Heart left ventricle (tissue), 16 donors: ENCODE data around the gene KIAA1191. TPM values are rescaled to one million over a fixed set of nuclear protein-coding genes. Genes with fewer than 3 reads are reported as not detected.

Source experiments
- ATAC-seq, 4 donors: fragments of 200-7000 bp; cut with Tn5 transposase; one replicate each; pipeline ENCODE4 v1.9.1; 2020 to 2022; ENCODE audit warnings: moderate library complexity in 4 of 4, mild to moderate bottlenecking in 3 of 4, moderate number of reproducible peaks in 1 of 4
- DNase-seq, 5 donors: peaks; one replicate each; pipeline ENCODE4 v3.0.0-alpha.2; 2020
- H3K27ac ChIP-seq, 12 donors: fragments of 200-600 bp; sonication (generic) in 4 of 12; one replicate each; pipeline versions ENCODE4 v1.5.0 to v1.8.0; 2016 to 2022; ENCODE audit warnings: mild to moderate bottlenecking in 2 of 12
- H3K27me3 ChIP-seq, 9 donors: fragments of 200-600 bp; sonication (generic) in 2 of 9; one replicate each; pipeline versions ENCODE4 v1.5.1 to v1.8.0; 2016 to 2022; ENCODE audit warnings: mild to moderate bottlenecking in 3 of 9
- H3K36me3 ChIP-seq, 9 donors: fragments of 200-600 bp; sonication (generic) in 2 of 9; one replicate each; pipeline versions ENCODE4 v1.5.0 to v1.8.0; 2018 to 2022; ENCODE audit warnings: mild to moderate bottlenecking in 2 of 9
- H3K4me1 ChIP-seq, 12 donors: fragments of 200-600 bp; sonication (generic) in 4 of 12; one replicate each; pipeline versions ENCODE4 v1.5.0 to v1.8.0; 2016 to 2022; ENCODE audit warnings: mild to moderate bottlenecking in 3 of 12
- H3K4me3 ChIP-seq, 12 donors: fragments of 200-600 bp; sonication (generic) in 4 of 12; one replicate each; pipeline versions ENCODE4 v1.5.0 to v1.8.0; 2017 to 2022; ENCODE audit warnings: mild to moderate bottlenecking in 9 of 12, moderate library complexity in 4 of 12
- H3K9me3 ChIP-seq, 12 donors: fragments of 200-600 bp; sonication (generic) in 4 of 12; one replicate each; pipeline versions ENCODE4 v1.5.0 to v1.8.0; 2016 to 2022; ENCODE audit warnings: mild to moderate bottlenecking in 1 of 12
- CTCF ChIP-seq, 12 donors: fragments of 200-600 bp; sonication (generic) in 4 of 12; IDR thresholded peaks; one replicate each; pipeline versions ENCODE4 v1.5.0 to v1.8.0; 2018 to 2022; ENCODE audit warnings: antibody characterized with exemption in 12 of 12, mild to moderate bottlenecking in 5 of 12
- POLR2A ChIP-seq, 2 donors: fragments of 450-650 bp; IDR thresholded peaks; one replicate each; pipeline ENCODE4 v1.6.1; 2017; ENCODE audit warnings: antibody characterized with exemption in 2 of 2, mild to moderate bottlenecking in 2 of 2, moderate library complexity in 2 of 2
- WGBS, 4 donors: extraction: QIAGEN DNeasy Blood & Tissue Kit in 2 of 4; methylation state at CpG; one replicate each; pipeline versions ENCODE4 v1.1.5 to v1.1.7; 2013 to 2018; 5-methylcytosine and 5-hydroxymethylcytosine counted together
- intact Hi-C, 10 donors: fragments of 100-400 bp; cut with DNase I; formaldehyde crosslinking; loops; one replicate each; pipeline versions ENCODE4 v1.11.1 to v1.14.2; 2022
- polyA plus RNA-seq, 2 donors: library from polyadenylated mRNA; stranded (reverse); fragments of 200-250 nt; gene quantifications; one replicate each; pipeline ENCODE4 v1.2.3, GENCODE V29; 2013
- total RNA-seq, 9 donors: library from RNA; depleted of rRNA in 2 of 9; stranded (reverse); fragments of >200 nt in 2 of 9; fragmentation: NEBNext Ultra II Directional in 3 of 9; extraction: Animal tissue kit (Norgen Biotek cat#: 25700) in 3 of 9; gene quantifications; one replicate each; pipeline versions ENCODE4 v1.1.0 to v1.2.4, GENCODE V29; 2016 to 2023
- donor health status: ischemic (EF 13 %, LVEDD 7.1; RV severe dilation, severe dysfunction).
- donor health status: healthy with polysubstance abuse.
- donor health status: DM: no; HTN: yes; CAD: no.
- donor health status: DM: no; HTN: no; CAD: no.
- donor health status: ischemic (EF 25% LVEDD 6.9; RV normal size, moderate dysfunction).
- donor health status: ischemic (EF 25% LVEDD 5.7; RV mildly dilated, moderate dysfunction).
- donor health status: healthy.
- donor health status: DM: yes; HTN: yes; CAD: no.
- donor health status: ischemic (EF 35%, LVEDD 5.7; RV mildly dilated, moderate dysfunction).
- donor health status: nonischemic (EF 11% LVEDD 7.7; RV severe dilation, severe dysfunction).
- donor health status: DM: yes; HTN: yes; CAD: no.
- donor health status: PGD.
- donor health status: ischemic (EF 29% LVEDD 5.4; RV normal size, mild dysfunction).
- donor health status: nonischemic (EF 23%, LVEDD 6.1; RV moderate dilation, normal function).

The KIAA1191 gene
- total and polyA plus RNA-seq, 11 donors = 42.8 to 143 (median 99.4) TPM

- DNase-seq (no peak), ATAC-seq (no peak)
- no peak for TF ChIP-seq CTCF (IDR thresholded peaks at IDR 0.05)
- no peak for TF ChIP-seq POLR2A (IDR thresholded peaks at IDR 0.05)
- intact Hi-C loops = no loop called here
- H3K4me1 ChIP-seq = peaks cover 0 to 16% (median 11%) of the 10 kb centered on the region in 12 donors
- H3K27ac ChIP-seq = no peak overlapping the region
- H3K9me3 ChIP-seq = no peaks in the 10 kb centered on the region
- H3K4me3 ChIP-seq = no peak overlapping the region
- no peaks in the 10 kb centered on the region for H3K27me3 ChIP-seq
- WGBS, 4 donors = 88 to 90% (median 90%) methylated on average over 16 of the region's 16 CpGs
- peaks cover 0 to 88% (median 75%) of the 10 kb centered on the region in 9 donors for H3K36me3 ChIP-seq
Observed at GRCh38 chr5:176355400-176356178, 6.0 kb downstream of the KIAA1191 start.

GRCh38 chr5:176353533-176353932 is 8.0 kb downstream of the KIAA1191 start:
- WGBS, 4 donors = 92 to 95% (median 95%) methylated on average over 4 of the region's 4 CpGs
- DNase-seq = no peak
- H3K4me1 ChIP-seq = no peaks in the 10 kb centered on the region
- peaks cover 2 to 100% (median 85%) of the 10 kb centered on the region in 9 donors for H3K36me3 ChIP-seq
- H3K27ac ChIP-seq = no peak overlapping the region
- intact Hi-C loops = no loop called here
- no peak for ATAC-seq
- no peaks in the 10 kb centered on the region for H3K9me3 ChIP-seq
- TF ChIP-seq POLR2A (IDR thresholded peaks at IDR 0.05) (no peak), CTCF (IDR thresholded peaks at IDR 0.05) (no peak)
- H3K4me3 ChIP-seq = no peak overlapping the region
- no peaks in the 10 kb centered on the region for H3K27me3 ChIP-seq

GRCh38 chr5:176352116-176352878 is 9.3 kb downstream of the KIAA1191 start:
- no peak overlapping the region for H3K27ac ChIP-seq
- no peak for TF ChIP-seq POLR2A (IDR thresholded peaks at IDR 0.05)
- TF ChIP-seq CTCF (IDR thresholded peaks at IDR 0.05) = no peak
- no peak for DNase-seq
- peaks cover 2 to 100% (median 86%) of the 10 kb centered on the region in 9 donors for H3K36me3 ChIP-seq
- H3K4me3 ChIP-seq = no peak overlapping the region
- H3K9me3 ChIP-seq = no peaks in the 10 kb centered on the region
- 92 to 96% (median 94%) methylated on average over 5 of the region's 5 CpGs for WGBS, 4 donors
- no peak for ATAC-seq
- intact Hi-C loops = no loop called here
- no peaks in the 10 kb centered on the region for H3K4me1 ChIP-seq
- H3K27me3 ChIP-seq = no peaks in the 10 kb centered on the region

GRCh38 chr5:176350416-176350815 is 11.1 kb downstream of the KIAA1191 start:
- no peak for ATAC-seq
- H3K36me3 ChIP-seq = peaks cover 2 to 100% (median 98%) of the 10 kb centered on the region in 9 donors
- WGBS, 4 donors = 92 to 96% (median 96%) methylated on average over 8 of the region's 8 CpGs
- H3K9me3 ChIP-seq = no peaks in the 10 kb centered on the region
- DNase-seq = no peak
- H3K27me3 ChIP-seq = no peaks in the 10 kb centered on the region
- H3K4me3 ChIP-seq = no peak overlapping the region
- H3K27ac ChIP-seq = no peak overlapping the region
- intact Hi-C loops = no loop called here
- TF ChIP-seq POLR2A (IDR thresholded peaks at IDR 0.05) = no peak
- TF ChIP-seq CTCF (IDR thresholded peaks at IDR 0.05) = no peak
- no peaks in the 10 kb centered on the region for H3K4me1 ChIP-seq
